Breast epithelium (tissue), 3 donors: ENCODE results near the gene ADIPOR2.

Source experiments
- CTCF ChIP-seq, 3 donors: fragments of 450-650 bp; IDR thresholded peaks; one replicate each; pipeline ENCODE4 v1.5.1; 2016 to 2017; ENCODE audit warnings: antibody characterized with exemption in 3 of 3, mild to moderate bottlenecking in 3 of 3, moderate library complexity in 3 of 3
- POLR2AphosphoS5 ChIP-seq, 3 donors: sonication (generic); formaldehyde crosslinking; IDR thresholded peaks; one replicate each; pipeline ENCODE4 v1.6.1; 2017; ENCODE audit warnings: antibody characterized with exemption in 3 of 3

- TF ChIP-seq CTCF (IDR thresholded peaks at IDR 0.05), result no peak
- no peak for TF ChIP-seq POLR2AphosphoS5 (IDR thresholded peaks at IDR 0.05)
These were observed 128.2 kb downstream of the ADIPOR2 start for GRCh38 chr12:1819050-1819449.
